Measurements from ENCODE around the gene AGFG1. TPM values are rescaled to one million over a fixed set of nuclear protein-coding genes. Genes with fewer than 3 reads are reported as not detected.
"Not testable (repeated sequence)": the region's sequence is repeated elsewhere in the genome, so short reads cannot be mapped to it uniquely, and the experiment has no call there.

Gene AGFG1
- total and polyA plus RNA-seq, 4 donors = 22.4 to 142 (median 74.5) TPM

GRCh38 chr2:227521178-227521577 lies 49.2 kb downstream of the AGFG1 start:
- H3K4me3 ChIP-seq; H3K9ac ChIP-seq (ENCODE audit: insufficient read depth in 1 of 2, low read length in 2 of 2); ATAC-seq (ENCODE audit: insufficient read depth, low FRiP score); H3K27me3 ChIP-seq (ENCODE audit: control insufficient read depth in 3 of 3, insufficient read depth in 3 of 3, low read length in 2 of 3); DNase-seq; H3K9me3 ChIP-seq (ENCODE audit: control insufficient read depth in 4 of 4, insufficient read depth in 3 of 4, low read length in 3 of 4); H3K27ac ChIP-seq (ENCODE audit: low read depth in 1 of 2, low read length in 1 of 2): not testable (repeated sequence)
- WGBS, 2 donors = 96 to 97% methylated on average over 3 of the region's 3 CpGs
- Histone ChIP-seq H3K36me3 (ENCODE audit: control insufficient read depth in 4 of 4, insufficient read depth in 4 of 4, low read length in 4 of 4) (peaks cover 4 to 12% (median 6%) of the 10 kb centered on the region in 4 donors), H3K4me1 (ENCODE audit: control insufficient read depth in 5 of 5, insufficient read depth in 5 of 5, low read length in 5 of 5) (peaks cover 6 to 31% (median 9%) of the 10 kb centered on the region in 5 donors)

GRCh38 chr2:227524665-227525064 lies 52.7 kb downstream of the AGFG1 start:
- H3K4me1 ChIP-seq (ENCODE audit: control insufficient read depth in 5 of 5, insufficient read depth in 5 of 5, low read length in 5 of 5) = peaks cover 0 to 7% (median 2%) of the 10 kb centered on the region in 5 donors
- WGBS, 2 donors = 89 to 96% methylated on average over 4 of the region's 4 CpGs
- ATAC-seq (ENCODE audit: insufficient read depth, low FRiP score) = no peak
- DNase-seq = no peak
- no peak overlapping the region for H3K4me3 ChIP-seq
- no peak for TF ChIP-seq CTCF (IDR thresholded peaks at IDR 0.05; ENCODE audit: control extremely low read depth, extremely low read depth)
- no peaks in the 10 kb centered on the region for H3K9me3 ChIP-seq (ENCODE audit: control insufficient read depth in 4 of 4, insufficient read depth in 3 of 4, low read length in 3 of 4)
- H3K27me3 ChIP-seq (ENCODE audit: control insufficient read depth in 3 of 3, insufficient read depth in 3 of 3, low read length in 2 of 3) = no peaks in the 10 kb centered on the region
- no peak overlapping the region for H3K9ac ChIP-seq (ENCODE audit: insufficient read depth in 1 of 2, low read length in 2 of 2)
- H3K36me3 ChIP-seq (ENCODE audit: control insufficient read depth in 4 of 4, insufficient read depth in 4 of 4, low read length in 4 of 4) = peaks cover 4 to 12% (median 6%) of the 10 kb centered on the region in 4 donors
- no peak overlapping the region for H3K27ac ChIP-seq (ENCODE audit: low read depth in 1 of 2, low read length in 1 of 2)

DNA sequence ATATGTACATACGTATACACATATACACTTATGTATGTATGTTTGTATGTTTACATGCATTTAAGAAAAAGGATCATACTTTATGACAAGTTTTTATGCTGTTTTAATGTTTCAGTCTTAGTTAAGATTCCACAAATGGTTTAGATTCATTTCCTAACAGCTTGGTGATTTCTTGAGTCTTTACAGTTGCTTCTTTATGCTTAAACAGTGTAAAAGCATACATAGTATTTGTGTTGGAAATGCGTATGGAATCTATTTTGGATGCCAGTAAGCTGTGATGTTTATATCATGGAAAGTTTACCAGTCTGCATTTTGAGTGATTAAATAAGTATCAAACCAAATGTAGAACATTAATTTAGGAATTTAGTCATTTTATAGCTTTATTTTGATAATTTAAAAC lies 55.4 kb downstream of the AGFG1 start:
- TF ChIP-seq CTCF (IDR thresholded peaks at IDR 0.05; ENCODE audit: control extremely low read depth, extremely low read depth) = no peak
- WGBS, 2 donors = 94 to 99% methylated on average over 2 of the region's 2 CpGs
- Histone ChIP-seq H3K9ac (ENCODE audit: insufficient read depth in 1 of 2, low read length in 2 of 2) (no peak overlapping the region), H3K4me1 (ENCODE audit: control insufficient read depth in 5 of 5, insufficient read depth in 5 of 5, low read length in 5 of 5) (peaks cover 0 to 7% (median 0%) of the 10 kb centered on the region in 5 donors), H3K27ac (ENCODE audit: low read depth in 1 of 2, low read length in 1 of 2) (no peak overlapping the region), H3K36me3 (ENCODE audit: control insufficient read depth in 4 of 4, insufficient read depth in 4 of 4, low read length in 4 of 4) (peaks cover 0 to 13% (median 6%) of the 10 kb centered on the region in 4 donors), H3K4me3 (no peak overlapping the region), H3K9me3 (ENCODE audit: control insufficient read depth in 4 of 4, insufficient read depth in 3 of 4, low read length in 3 of 4) (no peaks in the 10 kb centered on the region), H3K27me3 (ENCODE audit: control insufficient read depth in 3 of 3, insufficient read depth in 3 of 3, low read length in 2 of 3) (no peaks in the 10 kb centered on the region)
- DNase-seq = peak in 2 of 3 donors; percentile 66 to 70
- no peak for ATAC-seq (ENCODE audit: insufficient read depth, low FRiP score)

DNA sequence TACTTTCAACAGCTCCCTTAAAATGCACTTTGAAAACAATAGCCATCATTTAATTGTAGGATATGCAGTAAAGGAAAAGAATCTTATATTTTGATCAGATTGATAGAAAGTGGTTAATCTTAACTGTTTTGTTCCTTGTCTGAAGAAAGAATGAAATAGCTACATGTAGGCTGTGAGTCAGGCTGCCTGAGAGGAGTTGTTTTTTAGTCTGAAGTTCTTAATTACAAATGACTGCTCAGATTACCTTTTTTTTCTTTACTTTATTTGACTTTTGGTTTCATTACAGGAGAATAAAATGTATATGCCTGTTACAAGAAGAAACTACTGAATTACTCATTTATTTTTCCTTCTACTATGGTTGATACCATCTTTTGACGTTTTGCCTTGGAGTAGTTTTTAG lies 56.8 kb downstream of the AGFG1 start:
- no peaks in the 10 kb centered on the region for H3K9me3 ChIP-seq (ENCODE audit: control insufficient read depth in 4 of 4, insufficient read depth in 3 of 4, low read length in 3 of 4)
- H3K4me1 ChIP-seq (ENCODE audit: control insufficient read depth in 5 of 5, insufficient read depth in 5 of 5, low read length in 5 of 5) = peaks cover 0 to 7% (median 0%) of the 10 kb centered on the region in 5 donors
- no peak for ATAC-seq (ENCODE audit: insufficient read depth, low FRiP score)
- H3K27ac ChIP-seq (ENCODE audit: low read depth in 1 of 2, low read length in 1 of 2) = no peak overlapping the region
- H3K36me3 ChIP-seq (ENCODE audit: control insufficient read depth in 4 of 4, insufficient read depth in 4 of 4, low read length in 4 of 4) = peaks cover 5 to 22% (median 10%) of the 10 kb centered on the region in 4 donors
- no peak for TF ChIP-seq CTCF (IDR thresholded peaks at IDR 0.05; ENCODE audit: control extremely low read depth, extremely low read depth)
- no peak overlapping the region for H3K4me3 ChIP-seq
- H3K27me3 ChIP-seq (ENCODE audit: control insufficient read depth in 3 of 3, insufficient read depth in 3 of 3, low read length in 2 of 3) = no peaks in the 10 kb centered on the region
- H3K9ac ChIP-seq (ENCODE audit: insufficient read depth in 1 of 2, low read length in 2 of 2) = no peak overlapping the region
- 84 to 90% methylated on average over 1 of the region's 1 CpG for WGBS, 2 donors
- DNase-seq = no peak

All from lung (tissue), 12 donors.